K562 (cell line): ENCODE results near the gene ZNF716. TPM values are rescaled to one million over a fixed set of nuclear protein-coding genes. Genes with fewer than 3 reads are reported as not detected.

Experiments
- ATAC-seq: fragments of 200-7000 bp; cut with Tn5 transposase; 3 replicates; pipeline ENCODE4 v1.9.1; 2020; ENCODE audit warnings: moderate library complexity
- BruUV-seq: library from RNA; stranded (reverse); fragments of 400-500 nt; replicated peaks from 2 replicates; lab custom pipeline; 2021; lab: Mats Ljungman, UMichigan
- CTCF ChIA-PET: fragments of 300-600 bp; formaldehyde crosslinking; extraction: SDS; loops from one replicate; lab custom pipeline; 2021; ENCODE audit warnings: low intra/inter-chr PET ratio; lab: Yijun Ruan, JAX
- POLR2A ChIA-PET: fragments of 300-600, 350-650 bp; sonication (Branson Sonifier 250); formaldehyde crosslinking; extraction: SDS; loops from one replicate; lab custom pipeline; 2021; ENCODE audit warnings: antibody characterized with exemption, inconsistent platforms; lab: Yijun Ruan, JAX
- DNase-seq, 4 experiments: peaks; one replicate each; pipeline versions ENCODE4 v3.0.0 to v3.0.0-alpha.2; 2011 to 2018; ENCODE audit warnings: low spot score in 3 of 4, mixed read lengths in 3 of 4; ENCODE audit errors: extremely low read depth in 1 of 4
- FAIRE-seq: peaks from 2 replicates; lab custom pipeline; 2011; peaks lifted over from hg19 to GRCh38; lab: Jason Lieb, UNC
- H2AFZ ChIP-seq: 2 replicates; pipeline ENCODE4 v1.6.0; 2011; ENCODE audit warnings: low read depth, low read length, control low read depth, inconsistent platforms
- H3K27ac ChIP-seq: fragments of 200-600 bp; 3 replicates; pipeline ENCODE4 v1.8.0; 2011; ENCODE audit warnings: low read depth, mild to moderate bottlenecking, control low read depth, inconsistent platforms, low read length, moderate library complexity, mixed read lengths; ENCODE audit errors: extremely low read depth
- H3K27me3 ChIP-seq, 2 experiments: fragments of 300-600 bp in 1 of 2; 2 replicates in 1 of 2; 3 replicates in 1 of 2; pipeline versions ENCODE4 v1.6.0 to v1.8.0; 2011; ENCODE audit warnings: inconsistent platforms in 2 of 2, low read length in 2 of 2, mild to moderate bottlenecking in 1 of 2, mixed read lengths in 1 of 2, moderate library complexity in 1 of 2; ENCODE audit not compliant: control insufficient read depth in 2 of 2, insufficient read depth in 2 of 2
- H3K36me3 ChIP-seq: fragments of 300-600 bp; 3 replicates; pipeline ENCODE4 v1.8.0; 2011; ENCODE audit warnings: mild to moderate bottlenecking, low read length, inconsistent platforms; ENCODE audit not compliant: control insufficient read depth, insufficient read depth
- H3K4me1 ChIP-seq, 2 experiments: fragments of 200-600 bp in 1 of 2; replicated peaks in 1 of 2; 2 replicates in 1 of 2; 3 replicates in 1 of 2; pipeline versions ENCODE4 v1.5.1 to v1.8.0; 2011; ENCODE audit warnings: inconsistent platforms in 2 of 2, low read length in 2 of 2, mild to moderate bottlenecking in 1 of 2, mixed read lengths in 1 of 2, moderate library complexity in 1 of 2; ENCODE audit not compliant: control insufficient read depth in 2 of 2, insufficient read depth in 2 of 2
- H3K4me2 ChIP-seq: 2 replicates; pipeline ENCODE4 v1.6.1; 2011; ENCODE audit warnings: low read length, control low read depth, inconsistent platforms, mixed read lengths; ENCODE audit not compliant: insufficient read depth
- H3K4me3 ChIP-seq: fragments of 200-600 bp; sonication (generic), shearing (Covaris generic); 2 replicates; pipeline ENCODE4 v1.5.1; 2016; ENCODE audit warnings: control low read depth, inconsistent platforms
- H3K79me2 ChIP-seq: fragments of 200-600 bp; 3 replicates; pipeline ENCODE4 v1.8.0; 2011; ENCODE audit warnings: low read length, inconsistent platforms; ENCODE audit not compliant: control insufficient read depth, insufficient read depth
- H3K9ac ChIP-seq, 2 experiments: 2 replicates each; pipeline versions ENCODE4 v1.6.0 to v1.6.1; 2011; ENCODE audit warnings: low read depth in 2 of 2, low read length in 2 of 2, control low read depth in 1 of 2, inconsistent platforms in 1 of 2, mild to moderate bottlenecking in 1 of 2, mixed read lengths in 1 of 2; ENCODE audit not compliant: insufficient read depth in 1 of 2
- H3K9me1 ChIP-seq: one replicate; pipeline ENCODE4 v1.6.0; 2011; ENCODE audit warnings: inconsistent platforms, mild to moderate bottlenecking, low read length, moderate library complexity; ENCODE audit not compliant: control insufficient read depth, insufficient read depth
- H3K9me3 ChIP-seq: replicated peaks from 2 replicates; pipeline ENCODE4 v1.5.1; 2011; ENCODE audit warnings: low read depth, low read length, inconsistent platforms; ENCODE audit not compliant: control insufficient read depth, insufficient read depth
- H4K20me1 ChIP-seq: replicated peaks from 2 replicates; pipeline ENCODE4 v1.6.1; 2011; ENCODE audit warnings: low read length, inconsistent platforms, mixed read lengths; ENCODE audit not compliant: control insufficient read depth, insufficient read depth
- CBX1 ChIP-seq: sonication (generic); IDR thresholded peaks from 2 replicates; pipeline ENCODE4 v1.6.1; 2016; ENCODE audit warnings: antibody characterized with exemption, low read depth, mild to moderate bottlenecking
- CC2D1A ChIP-seq: fragments of 450-650 bp; IDR thresholded peaks from 2 replicates; pipeline ENCODE4 v1.6.1; 2017; ENCODE audit warnings: mild to moderate bottlenecking
- ERF ChIP-seq: fragments of 450-650 bp; formaldehyde crosslinking; IDR thresholded peaks from 2 replicates; pipeline ENCODE4 v1.4.0; 2020; ENCODE audit warnings: mild to moderate bottlenecking, mixed read lengths
- KHSRP ChIP-seq: fragments of 450-650 bp; IDR thresholded peaks from 2 replicates; pipeline ENCODE4 v1.6.1; 2017
- MTA2 ChIP-seq: fragments of 450-650 bp; IDR thresholded peaks from 2 replicates; pipeline ENCODE4 v1.6.1; 2016; ENCODE audit warnings: low read depth
- NCOA2 ChIP-seq, 2 experiments: fragments of 450-650 bp; IDR thresholded peaks; 2 replicates each; pipeline ENCODE4 v1.6.1; 2018; ENCODE audit warnings: mild to moderate bottlenecking in 2 of 2, moderate library complexity in 1 of 2; ENCODE audit not compliant: partially characterized antibody in 2 of 2
- SMARCA5 ChIP-seq: fragments of 450-650 bp; IDR thresholded peaks from 2 replicates; pipeline ENCODE4 v1.6.1; 2016
- TARDBP ChIP-seq: fragments of 450-650 bp; IDR thresholded peaks from 2 replicates; pipeline ENCODE4 v1.6.1; 2016
- TRIM25 ChIP-seq: fragments of 450-650 bp; IDR thresholded peaks from 2 replicates; pipeline ENCODE4 v1.7.0; 2016; ENCODE audit warnings: borderline replicate concordance
- ZKSCAN8 ChIP-seq: fragments of 200-800 bp; sonication (Bioruptor generic); IDR thresholded peaks from 2 replicates; pipeline ENCODE4 v1.6.1; 2016; ENCODE audit warnings: missing genetic modification characterization, missing compliant biosample characterization
- WGBS: fragments of 100-300 bp; shearing (Covaris generic); methylation state at CpG from one replicate; pipeline ENCODE4 v1.1.6; 2016; ENCODE audit warnings: low coverage, mixed read lengths; ENCODE audit not compliant: insufficient coverage; ENCODE audit errors: missing lambda C conversion rate; 5-methylcytosine and 5-hydroxymethylcytosine counted together
- in situ Hi-C: fragments of 300-500 bp; cut with MboI; formaldehyde crosslinking; loops from 4 replicates; pipeline ENCODE4 v1.15.0; 2018; ENCODE audit warnings: inconsistent platforms, mixed read lengths
- intact Hi-C: fragments of 100-400 bp; cut with micrococcal nuclease; formaldehyde crosslinking; loops from 2 replicates; pipeline ENCODE4 v1.14.2; 2022
- polyA plus RNA-seq, 8 experiments: library from polyadenylated mRNA; depleted of rRNA in 4 of 8; stranded (reverse) in 5 of 8; unstranded in 3 of 8; fragments of >200 nt; fragmentation: Nextera tagmentation in 2 of 8; fragmentation: Illumina TruSeq in 1 of 8; extraction: Ambion mirVana in 2 of 8; extraction: Trizol in 1 of 8; gene quantifications; 2 replicates each; pipeline versions ENCODE4 v1.2.1 to v1.2.3, GENCODE V29; 2011 to 2014; ENCODE audit warnings: inconsistent platforms in 1 of 8, missing spikeins in 1 of 8
- total RNA-seq, 7 experiments: library from RNA; depleted of rRNA in 6 of 7; stranded (reverse); fragments of >200 nt in 6 of 7; fragmentation: Illumina TruSeq in 2 of 7; extraction: Trizol in 2 of 7; gene quantifications; 2 replicates each; pipeline versions ENCODE4 v1.2.1 to v1.2.3, GENCODE V29; 2011 to 2021; ENCODE audit warnings: low replicate concordance in 1 of 7

ZNF716 gene
- total and polyA plus RNA-seq, 9 of the 15 experiments (the other 6 are each of a cell fraction or from before 2014, with no cell fraction given) = not detected

DNA sequence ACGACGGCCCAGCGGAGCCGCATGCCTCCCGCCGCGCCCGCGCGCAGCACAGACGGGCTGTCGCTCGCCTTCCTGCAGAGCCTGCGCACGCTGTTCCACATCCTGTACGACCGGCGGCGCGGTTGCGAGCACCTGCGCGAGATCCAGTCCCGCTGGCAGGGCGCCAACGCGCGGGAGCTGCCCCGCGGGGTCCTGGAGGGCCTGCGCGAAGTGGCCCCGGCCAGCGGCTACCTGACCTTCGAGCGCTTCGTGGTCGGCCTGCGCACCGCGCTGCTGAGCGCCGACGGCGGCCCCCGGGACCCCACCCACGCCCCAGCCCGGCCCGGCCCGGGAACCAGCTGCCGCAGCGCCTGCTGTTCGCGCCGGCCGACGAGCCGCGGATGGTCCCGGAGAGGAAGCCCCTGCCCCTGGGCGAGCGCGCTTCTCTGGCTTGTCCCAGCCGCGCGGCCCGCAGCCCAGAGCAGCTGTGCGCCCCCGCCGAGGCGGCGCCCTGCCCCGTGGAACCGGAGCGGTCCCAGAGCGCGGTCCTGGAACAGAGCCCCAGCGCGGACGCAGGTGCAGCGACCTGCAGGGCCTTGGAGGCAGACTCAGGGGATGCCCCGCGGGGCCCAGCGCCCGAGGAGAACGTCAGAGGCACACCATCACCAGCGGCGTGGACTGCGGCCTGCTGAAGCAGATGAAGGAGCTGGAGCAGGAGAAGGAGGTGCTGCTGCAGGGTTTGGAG lies 25.3 kb upstream of the ZNF716 start:
- 49% methylated on average over 43 of the region's 89 CpGs for WGBS

More for the DNA sequence above, 25.3 kb upstream of the ZNF716 start:
- BruUV-seq = no TSS peak
- Histone ChIP-seq H3K9ac (no peak overlapping the region), H3K9me3 (no peaks in the 10 kb centered on the region), H3K36me3 (no peaks in the 10 kb centered on the region), H3K79me2 (no peaks in the 10 kb centered on the region), H3K27me3 (no peaks in the 10 kb centered on the region), H3K4me2 (no peak overlapping the region), H3K9me1 (no peaks in the 10 kb centered on the region), H3K4me3 (no peak overlapping the region), H2AFZ (no peak overlapping the region), H3K27ac (no peak overlapping the region), H3K4me1 (no peaks in the 10 kb centered on the region), H4K20me1 (no peaks in the 10 kb centered on the region)
- intact Hi-C loops (no loop called here), in situ Hi-C loops (no loop called here)
- no peak for FAIRE-seq
- ATAC-seq = no peak
- no peak for DNase-seq
- TF ChIP-seq CC2D1A (no peak), KHSRP (no peak), TRIM25 (no peak), ERF (CRISPR knock-in tag) (no peak), NCOA2 (IDR thresholded peaks at IDR 0.05; ENCODE audit: partially characterized antibody in 2 of 2) (no peak), ZKSCAN8 (CRISPR knock-in tag) (no peak), CBX1 (no peak), MTA2 (no peak), TARDBP (no peak), SMARCA5 (no peak)
- POLR2A ChIA-PET = no interaction called here
- CTCF ChIA-PET = no interaction called here
